ENCODE data around the gene WDTC1.
"Not testable (repeated sequence)": the region's sequence is repeated elsewhere in the genome, so short reads cannot be mapped to it uniquely, and the experiment has no call there.

GRCh38 chr1:27184665-27185064 is 49.8 kb upstream of the WDTC1 start:
- not testable (repeated sequence) for TF ChIP-seq CTCF, POLR2A (IDR thresholded peaks at IDR 0.05)

All from gastroesophageal sphincter (tissue), 3 donors.